Esophagus muscularis mucosa (tissue), 4 donors: ENCODE results near the gene KCNE4.

Experiments used
- EP300 ChIP-seq: sonication (generic); formaldehyde crosslinking; IDR thresholded peaks from one replicate; pipeline ENCODE4 v1.6.1; 2017; ENCODE audit warnings: antibody characterized with exemption
- POLR2A ChIP-seq: fragments of 450-650 bp; IDR thresholded peaks from one replicate; pipeline ENCODE4 v1.6.1; 2017; ENCODE audit warnings: antibody characterized with exemption, moderate library complexity, mild to moderate bottlenecking, low read depth
- POLR2AphosphoS5 ChIP-seq, 2 donors: sonication (generic); formaldehyde crosslinking; IDR thresholded peaks; one replicate each; pipeline ENCODE4 v1.6.1; 2017; ENCODE audit warnings: antibody characterized with exemption in 2 of 2
- TF ChIP-seq, protein P1 (sequence below), 3 experiments: fragments of 200-600 bp in 2 of 3; fragments of 450-650 bp in 1 of 3; sonication (generic) in 2 of 3; IDR thresholded peaks; one replicate each; pipeline ENCODE4 v1.5.1; 2017 to 2019; ENCODE audit warnings: antibody characterized with exemption in 3 of 3, mild to moderate bottlenecking in 2 of 3, moderate library complexity in 1 of 3

DNA sequence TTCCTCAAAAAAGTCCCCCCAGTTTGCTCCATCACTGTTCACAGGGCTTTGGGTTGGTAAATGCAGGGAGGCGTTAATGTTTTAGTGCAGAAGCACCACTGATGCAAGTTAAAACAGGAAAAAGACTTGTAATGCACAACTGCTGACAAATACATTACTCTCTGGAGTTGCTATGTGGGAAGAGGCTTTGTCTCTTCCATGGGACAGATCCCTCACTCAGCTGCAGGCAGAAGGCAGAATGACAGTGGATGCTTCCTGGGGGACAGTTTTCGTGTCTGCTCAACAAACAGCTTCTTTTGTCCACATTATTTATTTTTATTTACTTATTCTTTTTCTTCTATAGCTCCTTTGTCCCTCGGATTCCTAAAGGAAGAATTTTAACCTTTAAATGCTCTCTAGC is 22.7 kb upstream of the KCNE4 start:
- TF ChIP-seq POLR2A (no peak), EP300 (no peak), POLR2AphosphoS5 (IDR thresholded peaks at IDR 0.05) (no peak)
- TF ChIP-seq, protein P1, sequence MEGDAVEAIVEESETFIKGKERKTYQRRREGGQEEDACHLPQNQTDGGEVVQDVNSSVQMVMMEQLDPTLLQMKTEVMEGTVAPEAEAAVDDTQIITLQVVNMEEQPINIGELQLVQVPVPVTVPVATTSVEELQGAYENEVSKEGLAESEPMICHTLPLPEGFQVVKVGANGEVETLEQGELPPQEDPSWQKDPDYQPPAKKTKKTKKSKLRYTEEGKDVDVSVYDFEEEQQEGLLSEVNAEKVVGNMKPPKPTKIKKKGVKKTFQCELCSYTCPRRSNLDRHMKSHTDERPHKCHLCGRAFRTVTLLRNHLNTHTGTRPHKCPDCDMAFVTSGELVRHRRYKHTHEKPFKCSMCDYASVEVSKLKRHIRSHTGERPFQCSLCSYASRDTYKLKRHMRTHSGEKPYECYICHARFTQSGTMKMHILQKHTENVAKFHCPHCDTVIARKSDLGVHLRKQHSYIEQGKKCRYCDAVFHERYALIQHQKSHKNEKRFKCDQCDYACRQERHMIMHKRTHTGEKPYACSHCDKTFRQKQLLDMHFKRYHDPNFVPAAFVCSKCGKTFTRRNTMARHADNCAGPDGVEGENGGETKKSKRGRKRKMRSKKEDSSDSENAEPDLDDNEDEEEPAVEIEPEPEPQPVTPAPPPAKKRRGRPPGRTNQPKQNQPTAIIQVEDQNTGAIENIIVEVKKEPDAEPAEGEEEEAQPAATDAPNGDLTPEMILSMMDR (IDR thresholded peaks at IDR 0.05), result no peak
